ENCODE results near the gene ABCC8.
A peak's percentile ranks its signal among the peaks of the same experiment; 100 is the strongest.

ABCC8 gene

GRCh38 chr11:17504330-17505107, 27.9 kb upstream of the ABCC8 start:
- DNase-seq: peak; percentile 76

- no peak for DNase-seq
These were observed 26.0 kb upstream of the ABCC8 start for GRCh38 chr11:17502630-17503029.

- no peak for DNase-seq
These were observed 24.0 kb upstream of the ABCC8 start for GRCh38 chr11:17500673-17501072.

GRCh38 chr11:17498475-17498874, 21.8 kb upstream of the ABCC8 start:
- no peak for DNase-seq

GRCh38 chr11:17498058-17498457, 21.4 kb upstream of the ABCC8 start:
- peak; percentile 84 for DNase-seq

- no peak for DNase-seq
These were observed 19.8 kb upstream of the ABCC8 start for GRCh38 chr11:17496406-17496805.

- DNase-seq: no peak
These were observed 17.4 kb upstream of the ABCC8 start for GRCh38 chr11:17494019-17494418.

GRCh38 chr11:17490938-17491337, 14.3 kb upstream of the ABCC8 start:
- no peak for DNase-seq

GRCh38 chr11:17490232-17490631, 13.6 kb upstream of the ABCC8 start:
- no peak for DNase-seq

- no peak for DNase-seq
These were observed 13.1 kb upstream of the ABCC8 start for GRCh38 chr11:17489751-17490150.

GRCh38 chr11:17488563-17488962, 11.9 kb upstream of the ABCC8 start:
- DNase-seq: no peak

- DNase-seq: no peak
These were observed 10.0 kb upstream of the ABCC8 start for GRCh38 chr11:17486646-17487045.

- no peak for DNase-seq
These were observed 6.9 kb upstream of the ABCC8 start for GRCh38 chr11:17483505-17483904.

GRCh38 chr11:17481905-17482304, 5.3 kb upstream of the ABCC8 start:
- no peak for DNase-seq

GRCh38 chr11:17479284-17480214, 2.9 kb upstream of the ABCC8 start:
- DNase-seq: peak; percentile 18

- no peak for DNase-seq
These were observed 1.4 kb upstream of the ABCC8 start for GRCh38 chr11:17478070-17478469.

- DNase-seq: no peak
These were observed 716 bp upstream of the ABCC8 start for GRCh38 chr11:17477361-17477760.

GRCh38 chr11:17477084-17477333, 364 bp upstream of the ABCC8 start:
- no peak for DNase-seq

- no peak for DNase-seq
These were observed 854 bp downstream of the ABCC8 start for GRCh38 chr11:17475666-17476316.

GRCh38 chr11:17473071-17473744, 3.4 kb downstream of the ABCC8 start:
- no peak for DNase-seq

GRCh38 chr11:17472467-17472866, 4.2 kb downstream of the ABCC8 start:
- DNase-seq: no peak

- DNase-seq: no peak
These were observed 5.1 kb downstream of the ABCC8 start for GRCh38 chr11:17471501-17471900.

GRCh38 chr11:17469998-17470397, 6.6 kb downstream of the ABCC8 start:
- DNase-seq: no peak

Measured in NCI-H2029 (cell line).